Adipose tissue (tissue), 3 donors: ENCODE results near the gene VWA3A. TPM values are rescaled to one million over a fixed set of nuclear protein-coding genes. Genes with fewer than 3 reads are reported as not detected.
A peak's percentile ranks its signal among the peaks of the same experiment; 100 is the strongest.
"Not testable (repeated sequence)": the region's sequence is repeated elsewhere in the genome, so short reads cannot be mapped to it uniquely, and the experiment has no call there.

Source experiments
- H3K27ac ChIP-seq: one replicate; pipeline ENCODE4 v1.5.1; 2013; ENCODE audit warnings: low read depth, low read length
- WGBS, 3 donors: extraction: QIAGEN DNeasy Blood & Tissue Kit; methylation state at CpG; one replicate each; pipeline ENCODE4 v1.1.7; 2013; 5-methylcytosine and 5-hydroxymethylcytosine counted together
- polyA plus RNA-seq, 3 donors: library from polyadenylated mRNA; stranded (reverse); fragments of 200-250 nt; gene quantifications; one replicate each; pipeline ENCODE4 v1.2.3, GENCODE V29; 2013
- donor health status: healthy with polysubstance abuse.
- donor health status: Bipolar disorder and iron deficiency.
- donor health status: healthy.

VWA3A gene
- polyA plus RNA-seq, 3 donors = 0.03 to 0.34 (median 0.13) TPM

- no peak overlapping the region for H3K27ac ChIP-seq
- 92 to 95% (median 93%) methylated on average over 15 to 16 of the region's 16 CpGs for WGBS, 3 donors
Measured at GRCh38 chr16:22165508-22166285, 73.4 kb downstream of the VWA3A start.

- WGBS, 3 donors = 89 to 93% (median 91%) methylated on average over 6 of the region's 6 CpGs
- no peak overlapping the region for H3K27ac ChIP-seq
Measured at GRCh38 chr16:22171953-22172352, 79.6 kb downstream of the VWA3A start.

- H3K27ac ChIP-seq = not testable (repeated sequence)
- WGBS, 3 donors = 91 to 100% (median 96%) methylated on average over 1 of the region's 1 CpG
Measured at GRCh38 chr16:22172642-22173041, 80.3 kb downstream of the VWA3A start.

- 53 to 58% (median 56%) methylated on average over 9 of the region's 9 CpGs for WGBS, 3 donors
- no peak overlapping the region for H3K27ac ChIP-seq
Measured at GRCh38 chr16:22174642-22175041, 82.3 kb downstream of the VWA3A start.

- H3K27ac ChIP-seq = no peak overlapping the region
- WGBS, 3 donors = 75 to 84% (median 80%) methylated on average over 18 of the region's 18 CpGs
Measured at GRCh38 chr16:22177968-22178930, 85.9 kb downstream of the VWA3A start.

GRCh38 chr16:22181426-22181825 is 89.1 kb downstream of the VWA3A start:
- H3K27ac ChIP-seq = no peak overlapping the region
- 77 to 92% (median 85%) methylated on average over 11 of the region's 11 CpGs for WGBS, 3 donors

- 79 to 84% (median 82%) methylated on average over 7 of the region's 7 CpGs for WGBS, 3 donors
- no peak overlapping the region for H3K27ac ChIP-seq
Measured at GRCh38 chr16:22181843-22182242, 89.5 kb downstream of the VWA3A start.

- no peak overlapping the region for H3K27ac ChIP-seq
- WGBS, 3 donors = 90 to 91% (median 91%) methylated on average over 5 of the region's 5 CpGs
Measured at GRCh38 chr16:22183335-22183734, 91.0 kb downstream of the VWA3A start.

- WGBS, 3 donors = 81 to 87% (median 86%) methylated on average over 11 of the region's 11 CpGs
- H3K27ac ChIP-seq = no peak overlapping the region
Measured at GRCh38 chr16:22183901-22184614, 91.7 kb downstream of the VWA3A start.

- 82 to 96% (median 95%) methylated on average over 6 of the region's 6 CpGs for WGBS, 3 donors
- no peak overlapping the region for H3K27ac ChIP-seq
Measured at GRCh38 chr16:22184615-22184968, 92.3 kb downstream of the VWA3A start.

- WGBS, 3 donors = 73 to 81% (median 80%) methylated on average over 3 of the region's 3 CpGs
- H3K27ac ChIP-seq = no peak overlapping the region
Measured at GRCh38 chr16:22186517-22186916, 94.2 kb downstream of the VWA3A start.

GRCh38 chr16:22188267-22188594 is 95.9 kb downstream of the VWA3A start:
- WGBS, 3 donors = 69 to 71% (median 69%) methylated on average over 2 of the region's 2 CpGs
- H3K27ac ChIP-seq = no peak overlapping the region

- H3K27ac ChIP-seq = no peak overlapping the region
- 21 to 26% (median 24%) methylated on average over 8 of the region's 8 CpGs for WGBS, 3 donors
Measured at GRCh38 chr16:22188595-22189442, 96.5 kb downstream of the VWA3A start.

- no peak overlapping the region for H3K27ac ChIP-seq
- 1% methylated on average over 18 of the region's 18 CpGs for WGBS, 3 donors
Measured at GRCh38 chr16:22189473-22190080, 97.2 kb downstream of the VWA3A start.

GRCh38 chr16:22190081-22190775 is 97.9 kb downstream of the VWA3A start:
- no peak overlapping the region for H3K27ac ChIP-seq
- 0 to 1% (median 0%) methylated on average over 66 to 72 of the region's 72 CpGs for WGBS, 3 donors

GRCh38 chr16:22190776-22191531 is 98.6 kb downstream of the VWA3A start:
- 0 to 1% (median 1%) methylated on average over 41 to 43 of the region's 43 CpGs for WGBS, 3 donors

More at GRCh38 chr16:22190776-22191531, 98.6 kb downstream of the VWA3A start:
- peak overlapping the region; percentile 63 for H3K27ac ChIP-seq
